ENCODE data around the gene FERMT3.

Gene FERMT3

GRCh38 chr11:64220798-64221197, 14.3 kb downstream of the FERMT3 start:
- no peak for DNase-seq (ENCODE audit: low read depth)

GRCh38 chr11:64222651-64223000, 16.1 kb downstream of the FERMT3 start:
- no peak for DNase-seq (ENCODE audit: low read depth)

- DNase-seq (ENCODE audit: low read depth) = no peak
These were observed 16.6 kb downstream of the FERMT3 start for GRCh38 chr11:64223001-64223651.

- DNase-seq (ENCODE audit: low read depth) = no peak
These were observed 17.8 kb downstream of the FERMT3 start for GRCh38 chr11:64224151-64224890.

GRCh38 chr11:64224891-64225607, 18.5 kb downstream of the FERMT3 start:
- no peak for DNase-seq (ENCODE audit: low read depth)

GRCh38 chr11:64225608-64226506, 19.3 kb downstream of the FERMT3 start, which contains the start of the genes NUDT22 and TRPT1:
Gene NUDT22 (plus strand): TSS chr11:64226274. CDS start chr11:64226653, 379 bp downstream.
Gene TRPT1 (minus strand): TSS chr11:64226186. CDS start chr11:64225860, 326 bp downstream.
- peak; percentile 85 for DNase-seq (ENCODE audit: low read depth)

GRCh38 chr11:64226507-64227051, 20.1 kb downstream of the FERMT3 start:
- DNase-seq (ENCODE audit: low read depth) = no peak

- DNase-seq (ENCODE audit: low read depth) = no peak
These were observed 21.0 kb downstream of the FERMT3 start for GRCh38 chr11:64227405-64227956.

- no peak for DNase-seq (ENCODE audit: low read depth)
These were observed 22.7 kb downstream of the FERMT3 start for GRCh38 chr11:64229090-64229743.

- DNase-seq (ENCODE audit: low read depth) = no peak
These were observed 23.2 kb downstream of the FERMT3 start for GRCh38 chr11:64229744-64230170.

- peak; percentile 80 for DNase-seq (ENCODE audit: low read depth)
These were observed 23.9 kb downstream of the FERMT3 start, which contains the start of gene DNAJC4 for GRCh38 chr11:64230171-64230984. Gene DNAJC4 (plus strand): TSS chr11:64230548. CDS start chr11:64230855, 307 bp downstream.

GRCh38 chr11:64230985-64231365, 24.5 kb downstream of the FERMT3 start:
- no peak for DNase-seq (ENCODE audit: low read depth)

- DNase-seq (ENCODE audit: low read depth) = no peak
These were observed 25.0 kb downstream of the FERMT3 start for GRCh38 chr11:64231546-64231945.

GRCh38 chr11:64232182-64232966, 25.9 kb downstream of the FERMT3 start:
- DNase-seq (ENCODE audit: low read depth) = no peak

- DNase-seq (ENCODE audit: low read depth) = no peak
These were observed 26.4 kb downstream of the FERMT3 start for GRCh38 chr11:64232967-64233315.

- DNase-seq (ENCODE audit: low read depth) = peak; percentile 62
These were observed 27.5 kb downstream of the FERMT3 start, which contains the start of gene VEGFB for GRCh38 chr11:64233913-64234586. Gene VEGFB (plus strand): TSS chr11:64234584. CDS start chr11:64234834, 250 bp downstream.

GRCh38 chr11:64234647-64235379, 28.3 kb downstream of the FERMT3 start:
- DNase-seq (ENCODE audit: low read depth) = peak; percentile 34
